ENCODE data around the gene MPI. TPM values are rescaled to one million over a fixed set of nuclear protein-coding genes. Genes with fewer than 3 reads are reported as not detected.

Gene MPI
- total RNA-seq, 1 donor from 2014 or later, result 30.1 TPM

DNA sequence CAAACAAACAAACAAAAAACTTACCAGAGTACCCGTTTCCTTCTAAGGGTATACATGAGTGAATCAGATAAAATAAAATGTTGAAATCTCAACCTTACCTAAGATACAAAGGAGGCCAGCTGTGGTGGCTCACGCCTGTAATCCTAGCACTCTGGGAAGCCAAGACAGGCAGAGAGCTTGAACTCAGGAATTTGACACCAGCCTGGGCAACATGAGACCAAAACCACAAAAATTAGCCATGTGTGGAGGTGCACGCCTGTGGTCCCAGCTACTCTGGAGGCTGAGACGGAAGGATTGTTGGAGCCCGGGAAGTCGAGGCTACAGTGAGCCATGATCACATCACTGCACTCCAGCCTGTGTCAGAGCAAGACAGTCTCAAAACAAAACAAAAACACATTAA is 27.8 kb downstream of the MPI start:
- DNase-seq (ENCODE audit: extremely low spot score, unreplicated experiment), result no peak
- TF ChIP-seq, protein P1, sequence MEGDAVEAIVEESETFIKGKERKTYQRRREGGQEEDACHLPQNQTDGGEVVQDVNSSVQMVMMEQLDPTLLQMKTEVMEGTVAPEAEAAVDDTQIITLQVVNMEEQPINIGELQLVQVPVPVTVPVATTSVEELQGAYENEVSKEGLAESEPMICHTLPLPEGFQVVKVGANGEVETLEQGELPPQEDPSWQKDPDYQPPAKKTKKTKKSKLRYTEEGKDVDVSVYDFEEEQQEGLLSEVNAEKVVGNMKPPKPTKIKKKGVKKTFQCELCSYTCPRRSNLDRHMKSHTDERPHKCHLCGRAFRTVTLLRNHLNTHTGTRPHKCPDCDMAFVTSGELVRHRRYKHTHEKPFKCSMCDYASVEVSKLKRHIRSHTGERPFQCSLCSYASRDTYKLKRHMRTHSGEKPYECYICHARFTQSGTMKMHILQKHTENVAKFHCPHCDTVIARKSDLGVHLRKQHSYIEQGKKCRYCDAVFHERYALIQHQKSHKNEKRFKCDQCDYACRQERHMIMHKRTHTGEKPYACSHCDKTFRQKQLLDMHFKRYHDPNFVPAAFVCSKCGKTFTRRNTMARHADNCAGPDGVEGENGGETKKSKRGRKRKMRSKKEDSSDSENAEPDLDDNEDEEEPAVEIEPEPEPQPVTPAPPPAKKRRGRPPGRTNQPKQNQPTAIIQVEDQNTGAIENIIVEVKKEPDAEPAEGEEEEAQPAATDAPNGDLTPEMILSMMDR (IDR thresholded peaks at IDR 0.05), result no peak
- H3K4me3 Mint-ChIP-seq (ENCODE audit: unreplicated experiment), result no peak overlapping the region
- H3K4me1 Mint-ChIP-seq (ENCODE audit: unreplicated experiment), result no peaks in the 10 kb centered on the region
- peaks cover 38% of the 10 kb centered on the region for H3K36me3 Mint-ChIP-seq (ENCODE audit: unreplicated experiment)
- H3K27ac Mint-ChIP-seq (ENCODE audit: unreplicated experiment), result no peak overlapping the region
- no peaks in the 10 kb centered on the region for H3K9me3 Mint-ChIP-seq (ENCODE audit: unreplicated experiment)
- no peaks in the 10 kb centered on the region for H3K27me3 Mint-ChIP-seq (ENCODE audit: unreplicated experiment)

DNA sequence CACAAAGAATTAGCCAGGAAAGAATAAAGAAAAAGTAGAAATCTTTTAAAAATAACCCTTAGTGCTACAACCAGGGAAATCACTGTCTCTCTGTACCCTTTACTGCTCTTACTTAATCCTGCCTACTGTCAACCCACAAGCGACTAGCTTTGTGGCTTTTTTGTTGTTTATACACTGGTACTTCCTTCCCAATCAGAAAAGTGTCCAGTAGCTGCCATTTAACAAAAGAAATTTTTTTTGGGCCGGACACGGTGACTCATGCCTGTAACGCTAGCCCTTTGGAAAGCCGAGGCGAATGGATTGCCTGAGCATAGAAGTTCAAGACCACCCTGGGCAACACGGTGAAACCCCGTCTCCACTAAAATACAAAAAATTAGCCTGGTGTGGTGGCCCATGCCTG is 30.6 kb downstream of the MPI start:
- H3K4me3 Mint-ChIP-seq (ENCODE audit: unreplicated experiment), result no peak overlapping the region
- no peak for DNase-seq (ENCODE audit: extremely low spot score, unreplicated experiment)
- no peaks in the 10 kb centered on the region for H3K9me3 Mint-ChIP-seq (ENCODE audit: unreplicated experiment)
- peaks cover 40% of the 10 kb centered on the region for H3K36me3 Mint-ChIP-seq (ENCODE audit: unreplicated experiment)
- TF ChIP-seq, protein P1 (IDR thresholded peaks at IDR 0.05), result no peak
- H3K27me3 Mint-ChIP-seq (ENCODE audit: unreplicated experiment), result no peaks in the 10 kb centered on the region
- H3K27ac Mint-ChIP-seq (ENCODE audit: unreplicated experiment), result no peak overlapping the region
- H3K4me1 Mint-ChIP-seq (ENCODE audit: unreplicated experiment), result no peaks in the 10 kb centered on the region

DNA sequence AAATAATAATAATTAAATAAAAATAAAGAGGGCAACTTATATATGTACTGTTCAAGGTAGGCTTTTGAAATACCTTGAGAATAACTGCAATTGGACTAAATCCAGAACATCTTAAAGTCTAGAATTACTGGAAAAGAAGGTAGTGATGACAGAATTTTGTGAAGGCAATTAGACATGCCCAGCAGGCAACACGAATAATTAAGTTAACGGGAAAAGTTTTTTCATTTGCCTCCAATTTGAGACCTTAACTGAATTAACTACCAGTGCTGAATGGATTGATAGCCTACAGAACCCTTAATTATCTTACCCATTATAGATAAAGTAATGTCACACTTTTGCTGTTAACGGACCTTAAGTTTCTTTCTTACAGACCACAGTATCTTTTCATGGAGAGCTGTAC is 34.7 kb downstream of the MPI start:
- Mint-ChIP-seq H3K36me3 (ENCODE audit: unreplicated experiment) (peaks cover 34% of the 10 kb centered on the region), H3K4me3 (ENCODE audit: unreplicated experiment) (no peak overlapping the region), H3K4me1 (ENCODE audit: unreplicated experiment) (no peaks in the 10 kb centered on the region), H3K27me3 (ENCODE audit: unreplicated experiment) (no peaks in the 10 kb centered on the region), H3K27ac (ENCODE audit: unreplicated experiment) (no peak overlapping the region), H3K9me3 (ENCODE audit: unreplicated experiment) (no peaks in the 10 kb centered on the region)
- TF ChIP-seq, protein P1 (IDR thresholded peaks at IDR 0.05), result no peak
- no peak for DNase-seq (ENCODE audit: extremely low spot score, unreplicated experiment)

GRCh38 chr15:74928771-74929198 is 38.9 kb downstream of the MPI start:
- H3K4me3 Mint-ChIP-seq (ENCODE audit: unreplicated experiment), result no peak overlapping the region
- TF ChIP-seq, protein P1 (IDR thresholded peaks at IDR 0.05), result no peak
- no peak for DNase-seq (ENCODE audit: extremely low spot score, unreplicated experiment)
- no peak overlapping the region for H3K27ac Mint-ChIP-seq (ENCODE audit: unreplicated experiment)
- H3K36me3 Mint-ChIP-seq (ENCODE audit: unreplicated experiment), result peaks cover 17% of the 10 kb centered on the region
- no peaks in the 10 kb centered on the region for H3K4me1 Mint-ChIP-seq (ENCODE audit: unreplicated experiment)
- no peaks in the 10 kb centered on the region for H3K27me3 Mint-ChIP-seq (ENCODE audit: unreplicated experiment)
- no peaks in the 10 kb centered on the region for H3K9me3 Mint-ChIP-seq (ENCODE audit: unreplicated experiment)

GRCh38 chr15:74933573-74933972 is 43.7 kb downstream of the MPI start:
- H3K36me3 Mint-ChIP-seq (ENCODE audit: unreplicated experiment), result peaks cover 10% of the 10 kb centered on the region
- no peak for DNase-seq (ENCODE audit: extremely low spot score, unreplicated experiment)
- no peaks in the 10 kb centered on the region for H3K27me3 Mint-ChIP-seq (ENCODE audit: unreplicated experiment)
- H3K4me3 Mint-ChIP-seq (ENCODE audit: unreplicated experiment), result no peak overlapping the region
- H3K4me1 Mint-ChIP-seq (ENCODE audit: unreplicated experiment), result peaks cover 19% of the 10 kb centered on the region
- no peaks in the 10 kb centered on the region for H3K9me3 Mint-ChIP-seq (ENCODE audit: unreplicated experiment)
- TF ChIP-seq, protein P1 (IDR thresholded peaks at IDR 0.05), result no peak
- H3K27ac Mint-ChIP-seq (ENCODE audit: unreplicated experiment), result no peak overlapping the region

Data from osteocyte (in vitro differentiated cells).